Suppressor macrophage (primary cell): ENCODE data around the gene NDUFB3.

Source experiments
- DNase-seq, 4 experiments: peaks; one replicate each; pipeline ENCODE4 v3.0.0-alpha.2; 2020 to 2022

NDUFB3 gene

GRCh38 chr2:201128933-201129505, 57.2 kb downstream of the NDUFB3 start:
- DNase-seq: peak; percentile 76 to 92 (median 86)

DNA sequence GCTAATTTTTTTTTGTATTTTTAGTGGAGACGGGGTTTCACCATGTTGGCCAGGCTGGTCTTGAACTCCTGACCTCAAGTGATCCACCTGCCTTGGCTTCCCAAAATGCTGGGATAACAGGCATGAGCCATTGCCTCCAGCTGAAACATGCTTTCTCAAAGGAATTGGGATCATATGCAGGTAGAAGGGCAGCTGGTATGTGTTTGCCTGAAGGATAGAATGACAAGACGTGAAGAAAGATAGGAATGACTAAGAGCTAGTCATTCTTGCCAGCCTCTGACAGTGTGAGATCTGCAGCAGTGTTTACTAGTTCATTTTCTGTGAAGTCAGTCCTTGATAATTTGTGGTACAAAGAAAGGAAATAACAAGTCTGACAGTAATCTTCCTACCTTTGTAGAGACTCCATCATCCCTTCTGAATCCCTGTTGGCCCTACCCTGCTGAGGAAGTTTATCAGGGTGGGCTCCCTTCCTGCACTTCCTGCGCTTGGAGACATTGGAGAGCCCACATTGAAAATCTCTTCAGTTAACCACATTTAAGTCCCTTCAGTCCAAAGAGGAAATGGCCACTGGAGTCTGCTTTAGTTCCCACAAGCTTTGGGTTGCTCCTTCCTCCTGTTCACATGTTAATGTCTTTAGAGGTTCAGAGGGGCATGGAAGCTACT, 58.9 kb downstream of the NDUFB3 start:
- DNase-seq: peak; percentile 61 to 82 (median 74)

GRCh38 chr2:201132518-201132917, 60.7 kb downstream of the NDUFB3 start:
- DNase-seq: peak; percentile 58 to 91 (median 72)
